ENCODE data around the gene IDH3A.

The IDH3A gene

DNA sequence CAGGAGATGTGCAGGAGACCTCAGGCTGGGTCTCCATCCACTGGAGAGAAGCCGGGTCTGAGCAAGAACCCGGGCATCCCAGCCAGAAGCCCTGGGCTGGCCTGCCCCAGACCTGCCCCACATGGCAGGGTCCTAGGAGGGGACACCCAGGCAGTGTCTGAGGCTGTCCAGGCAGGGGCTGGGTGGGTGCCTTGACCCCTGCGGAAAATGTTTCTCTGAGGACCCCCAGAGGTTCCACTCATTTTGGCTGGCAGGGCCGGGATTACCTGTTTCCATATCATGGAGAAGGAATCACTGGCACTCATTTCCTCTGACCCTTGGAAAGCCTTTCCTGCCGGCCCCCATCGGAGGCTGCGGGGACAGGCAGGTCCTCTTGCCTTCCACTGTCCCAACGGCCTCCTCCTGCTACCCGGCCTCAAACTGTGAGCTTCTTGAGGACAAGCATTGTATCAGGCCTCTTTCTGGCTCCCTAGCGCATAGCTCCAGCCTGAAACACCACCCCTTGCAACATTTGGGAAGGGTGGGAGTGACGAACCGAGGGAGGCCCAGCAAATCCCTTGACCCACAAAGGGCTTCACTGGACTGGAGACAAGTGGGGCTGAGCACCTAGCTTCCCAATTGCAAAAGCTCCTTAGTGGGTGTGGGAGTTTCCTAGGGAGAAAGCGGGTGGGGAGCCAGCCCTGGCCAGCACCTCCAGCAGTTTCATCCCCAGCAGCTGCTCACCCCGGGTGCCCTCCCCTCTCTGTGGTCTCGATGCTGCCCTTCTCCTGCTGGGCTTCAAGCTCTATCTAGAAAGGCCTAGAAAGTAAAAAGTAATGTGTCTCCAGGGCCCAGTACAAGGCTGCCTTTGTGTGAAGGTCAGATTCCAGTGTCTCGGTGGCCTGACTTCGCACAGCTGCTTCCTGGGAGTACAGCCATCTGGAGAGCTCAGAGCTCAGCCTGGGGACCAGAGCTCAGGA, 55.5 kb downstream of the IDH3A start:
- Histone ChIP-seq H3K79me2 (ENCODE audit: control insufficient read depth, insufficient read depth, low read length, unreplicated experiment) (no peaks in the 10 kb centered on the region), H3K27ac (ENCODE audit: low read depth, low read length) (no peak overlapping the region), H2AFZ (ENCODE audit: low read length, unreplicated experiment) (no peak overlapping the region), H3K4me3 (ENCODE audit: low read depth, low read length) (no peak overlapping the region), H3K4me1 (ENCODE audit: control insufficient read depth, insufficient read depth, low read length, unreplicated experiment) (peaks cover 12% of the 10 kb centered on the region), H3K36me3 (ENCODE audit: insufficient read depth, low read length) (no peaks in the 10 kb centered on the region), H3K27me3 (ENCODE audit: insufficient read depth, low read length) (no peaks in the 10 kb centered on the region; the same call in 1 of the 2 replicates)

DNA sequence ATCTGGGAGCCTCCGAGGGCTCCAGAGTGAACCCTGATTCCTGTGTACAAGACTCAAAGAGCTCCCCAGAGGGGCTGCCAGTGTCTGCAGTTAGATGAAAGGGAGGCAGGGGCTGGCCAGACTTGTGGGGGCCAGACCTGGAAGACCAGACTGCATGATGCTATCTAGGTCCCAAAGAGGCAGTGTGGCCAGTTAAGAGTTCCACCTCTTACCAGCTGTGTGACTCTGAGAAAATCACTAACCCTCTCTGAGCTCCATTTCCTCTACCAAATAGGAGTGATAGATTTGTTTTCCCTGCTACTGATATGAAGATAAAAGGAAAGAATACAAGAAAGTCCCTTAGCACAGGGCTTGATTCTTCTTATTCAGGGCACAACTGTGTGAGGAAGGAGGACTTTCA, 56.2 kb downstream of the IDH3A start:
- no peaks in the 10 kb centered on the region for H3K36me3 ChIP-seq (ENCODE audit: insufficient read depth, low read length)
- no peaks in the 10 kb centered on the region; the same call in 1 of the 2 replicates for H3K27me3 ChIP-seq (ENCODE audit: insufficient read depth, low read length)
- no peak overlapping the region for H3K27ac ChIP-seq (ENCODE audit: low read depth, low read length)
- no peaks in the 10 kb centered on the region for H3K79me2 ChIP-seq (ENCODE audit: control insufficient read depth, insufficient read depth, low read length, unreplicated experiment)
- H3K4me3 ChIP-seq (ENCODE audit: low read depth, low read length), result no peak overlapping the region
- no peak overlapping the region for H2AFZ ChIP-seq (ENCODE audit: low read length, unreplicated experiment)
- H3K4me1 ChIP-seq (ENCODE audit: control insufficient read depth, insufficient read depth, low read length, unreplicated experiment), result peaks cover 12% of the 10 kb centered on the region

GRCh38 chr15:78205856-78206255, 56.7 kb downstream of the IDH3A start:
- Histone ChIP-seq H3K27ac (ENCODE audit: low read depth, low read length) (no peak overlapping the region), H3K36me3 (ENCODE audit: insufficient read depth, low read length) (no peaks in the 10 kb centered on the region), H3K27me3 (ENCODE audit: insufficient read depth, low read length) (no peaks in the 10 kb centered on the region; the same call in 1 of the 2 replicates), H3K4me3 (ENCODE audit: low read depth, low read length) (no peak overlapping the region), H3K79me2 (ENCODE audit: control insufficient read depth, insufficient read depth, low read length, unreplicated experiment) (no peaks in the 10 kb centered on the region), H2AFZ (ENCODE audit: low read length, unreplicated experiment) (no peak overlapping the region), H3K4me1 (ENCODE audit: control insufficient read depth, insufficient read depth, low read length, unreplicated experiment) (peaks cover 12% of the 10 kb centered on the region)

DNA sequence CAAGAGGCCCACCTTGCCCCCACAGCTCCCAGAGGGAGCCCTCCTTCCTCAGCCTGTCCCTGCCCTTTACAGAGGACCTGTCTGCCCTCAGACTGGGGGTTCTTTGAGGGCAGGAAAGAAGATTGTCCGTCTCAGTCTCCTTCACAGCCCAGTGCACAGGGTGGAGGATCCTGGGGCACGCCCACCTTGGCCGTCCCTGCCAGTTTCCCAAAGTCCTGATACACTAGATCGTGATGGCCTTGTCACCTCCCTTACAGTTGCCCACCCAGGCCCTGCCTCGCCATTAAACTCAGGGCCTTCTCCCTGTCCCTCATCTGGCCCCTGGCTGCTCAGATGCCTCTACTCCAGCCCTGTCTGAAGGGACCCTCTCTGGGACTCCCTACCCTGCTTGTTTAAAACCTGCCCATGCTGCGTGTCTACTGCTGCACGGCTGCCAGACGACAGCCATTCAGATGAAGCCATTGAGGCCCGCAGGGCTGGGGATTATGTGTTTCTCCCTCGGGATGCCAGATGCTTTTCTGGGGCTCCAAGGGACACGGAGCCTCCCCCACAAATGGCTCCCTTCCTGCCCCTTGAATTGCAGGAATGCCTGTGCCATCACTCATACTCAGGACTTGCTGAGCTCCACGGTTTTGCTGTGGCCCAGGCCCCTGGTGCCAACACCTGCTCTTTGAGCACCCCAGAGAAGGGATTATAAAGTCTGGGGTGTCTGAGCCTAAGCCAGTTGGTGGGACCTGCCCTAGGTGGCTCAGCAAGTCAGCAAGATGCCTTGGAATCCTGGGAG, 57.4 kb downstream of the IDH3A start:
- Histone ChIP-seq H2AFZ (ENCODE audit: low read length, unreplicated experiment) (no peak overlapping the region), H3K36me3 (ENCODE audit: insufficient read depth, low read length) (no peaks in the 10 kb centered on the region), H3K27ac (ENCODE audit: low read depth, low read length) (no peak overlapping the region), H3K27me3 (ENCODE audit: insufficient read depth, low read length) (no peaks in the 10 kb centered on the region; the same call in 1 of the 2 replicates), H3K4me1 (ENCODE audit: control insufficient read depth, insufficient read depth, low read length, unreplicated experiment) (peaks cover 12% of the 10 kb centered on the region), H3K79me2 (ENCODE audit: control insufficient read depth, insufficient read depth, low read length, unreplicated experiment) (no peaks in the 10 kb centered on the region), H3K4me3 (ENCODE audit: low read depth, low read length) (no peak overlapping the region)

- H2AFZ ChIP-seq (ENCODE audit: low read length, unreplicated experiment), result no peak overlapping the region
- H3K79me2 ChIP-seq (ENCODE audit: control insufficient read depth, insufficient read depth, low read length, unreplicated experiment), result no peaks in the 10 kb centered on the region
- no peaks in the 10 kb centered on the region; the same call in 1 of the 2 replicates for H3K27me3 ChIP-seq (ENCODE audit: insufficient read depth, low read length)
- H3K4me3 ChIP-seq (ENCODE audit: low read depth, low read length), result no peak overlapping the region
- no peaks in the 10 kb centered on the region for H3K36me3 ChIP-seq (ENCODE audit: insufficient read depth, low read length)
- peaks cover 15% of the 10 kb centered on the region for H3K4me1 ChIP-seq (ENCODE audit: control insufficient read depth, insufficient read depth, low read length, unreplicated experiment)
- H3K27ac ChIP-seq (ENCODE audit: low read depth, low read length), result no peak overlapping the region
Measured at GRCh38 chr15:78207110-78207458, 57.9 kb downstream of the IDH3A start.

GRCh38 chr15:78207641-78208340, 58.6 kb downstream of the IDH3A start:
- Histone ChIP-seq H3K27me3 (ENCODE audit: insufficient read depth, low read length) (no peaks in the 10 kb centered on the region; the same call in 1 of the 2 replicates), H2AFZ (ENCODE audit: low read length, unreplicated experiment) (no peak overlapping the region), H3K36me3 (ENCODE audit: insufficient read depth, low read length) (no peaks in the 10 kb centered on the region), H3K4me3 (ENCODE audit: low read depth, low read length) (no peak overlapping the region), H3K79me2 (ENCODE audit: control insufficient read depth, insufficient read depth, low read length, unreplicated experiment) (no peaks in the 10 kb centered on the region), H3K27ac (ENCODE audit: low read depth, low read length) (no peak overlapping the region), H3K4me1 (ENCODE audit: control insufficient read depth, insufficient read depth, low read length, unreplicated experiment) (peaks cover 22% of the 10 kb centered on the region)

DNA sequence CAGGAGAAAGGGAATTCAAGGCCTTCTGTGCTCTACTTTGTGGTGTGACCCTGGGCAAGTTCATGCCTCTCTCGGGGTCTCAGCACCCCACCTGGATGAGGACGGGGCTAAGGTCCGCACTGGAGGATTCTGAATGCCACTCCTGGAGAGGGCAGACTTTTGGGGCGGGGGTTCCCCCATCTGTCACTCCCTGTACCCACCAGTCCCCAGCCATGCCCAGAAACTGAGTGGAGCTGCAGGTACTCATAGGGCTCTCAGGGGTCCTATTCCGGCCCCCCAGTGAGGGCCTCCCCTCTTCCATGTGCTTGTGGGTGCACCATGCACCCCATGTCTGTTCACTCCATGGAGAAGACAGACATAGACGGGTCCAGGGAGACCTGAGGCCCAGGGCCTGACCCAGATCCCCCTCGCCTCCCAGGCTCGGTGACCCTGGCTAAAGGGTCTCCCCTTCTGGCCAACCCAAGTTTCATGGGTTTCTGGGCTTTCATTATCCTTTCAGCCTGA, 59.2 kb downstream of the IDH3A start:
- Histone ChIP-seq H3K79me2 (ENCODE audit: control insufficient read depth, insufficient read depth, low read length, unreplicated experiment) (no peaks in the 10 kb centered on the region), H3K4me1 (ENCODE audit: control insufficient read depth, insufficient read depth, low read length, unreplicated experiment) (peaks cover 28% of the 10 kb centered on the region), H2AFZ (ENCODE audit: low read length, unreplicated experiment) (no peak overlapping the region), H3K27ac (ENCODE audit: low read depth, low read length) (no peak overlapping the region), H3K36me3 (ENCODE audit: insufficient read depth, low read length) (no peaks in the 10 kb centered on the region), H3K27me3 (ENCODE audit: insufficient read depth, low read length) (no peaks in the 10 kb centered on the region), H3K4me3 (ENCODE audit: low read depth, low read length) (no peak overlapping the region)

GRCh38 chr15:78208887-78209645, 59.9 kb downstream of the IDH3A start:
- Histone ChIP-seq H3K27me3 (ENCODE audit: insufficient read depth, low read length) (no peaks in the 10 kb centered on the region), H3K4me1 (ENCODE audit: control insufficient read depth, insufficient read depth, low read length, unreplicated experiment) (peaks cover 29% of the 10 kb centered on the region), H3K27ac (ENCODE audit: low read depth, low read length) (no peak overlapping the region), H3K4me3 (ENCODE audit: low read depth, low read length) (no peak overlapping the region), H2AFZ (ENCODE audit: low read length, unreplicated experiment) (no peak overlapping the region), H3K79me2 (ENCODE audit: control insufficient read depth, insufficient read depth, low read length, unreplicated experiment) (no peaks in the 10 kb centered on the region), H3K36me3 (ENCODE audit: insufficient read depth, low read length) (no peaks in the 10 kb centered on the region)

DNA sequence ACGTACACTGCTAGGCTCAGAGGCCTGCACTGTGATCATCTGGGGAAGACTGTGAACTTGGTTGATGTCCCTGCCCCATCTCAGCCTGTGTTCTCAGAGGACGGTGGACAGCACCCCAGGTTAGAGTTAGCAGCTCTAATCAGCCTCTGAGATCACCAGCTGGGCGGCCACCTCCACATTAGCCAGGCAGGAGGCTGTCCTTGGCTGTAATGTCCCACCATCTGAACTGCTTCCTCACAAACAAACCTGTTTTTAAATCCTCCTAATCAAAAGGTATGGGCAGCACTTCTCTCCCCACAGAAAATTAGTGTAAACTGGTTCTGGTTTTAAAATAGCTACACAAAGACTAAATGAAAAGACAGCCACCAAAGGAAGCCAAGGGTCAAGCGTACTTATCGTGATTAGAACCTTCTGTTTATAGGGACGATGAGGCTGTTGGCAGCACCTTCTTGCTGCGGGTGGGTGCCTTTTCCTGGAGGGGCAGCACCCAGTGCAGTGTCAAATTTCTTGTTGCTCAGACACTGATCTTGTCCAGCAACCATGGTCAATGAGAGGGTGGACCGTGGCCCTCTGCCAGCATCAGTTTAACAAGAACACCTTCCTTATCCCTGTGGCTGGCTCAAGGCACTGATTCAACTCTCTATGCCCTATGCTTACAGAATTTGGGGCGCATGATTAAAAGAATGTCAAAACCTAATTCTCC, 60.6 kb downstream of the IDH3A start:
- H3K4me1 ChIP-seq (ENCODE audit: control insufficient read depth, insufficient read depth, low read length, unreplicated experiment), result peaks cover 31% of the 10 kb centered on the region
- no peaks in the 10 kb centered on the region for H3K36me3 ChIP-seq (ENCODE audit: insufficient read depth, low read length)

More for the DNA sequence above, 60.6 kb downstream of the IDH3A start:
- Histone ChIP-seq H3K4me3 (ENCODE audit: low read depth, low read length) (no peak overlapping the region), H2AFZ (ENCODE audit: low read length, unreplicated experiment) (no peak overlapping the region), H3K79me2 (ENCODE audit: control insufficient read depth, insufficient read depth, low read length, unreplicated experiment) (no peaks in the 10 kb centered on the region), H3K27me3 (ENCODE audit: insufficient read depth, low read length) (no peaks in the 10 kb centered on the region), H3K27ac (ENCODE audit: low read depth, low read length) (no peak overlapping the region)
